CD4-positive, CD25-positive, alpha-beta regulatory T cell (primary cell): ENCODE results near the gene STARD13. TPM values are rescaled to one million over a fixed set of nuclear protein-coding genes. Genes with fewer than 3 reads are reported as not detected.
A peak's percentile ranks its signal among the peaks of the same experiment; 100 is the strongest.

Source experiments
- ATAC-seq, 2 donors: fragments of 150-1000 bp; cut with Tn5 transposase; one replicate each; pipeline ENCODE4 v1.10.0; 2021; ENCODE audit warnings: low read depth in 2 of 2, moderate number of reproducible peaks in 2 of 2, moderate library complexity in 1 of 2
- DNase-seq, 3 donors: peaks; one replicate each; pipeline versions ENCODE4 v3.0.0 to v3.0.0-alpha.2; 2012 to 2022; ENCODE audit warnings: mixed read lengths in 1 of 3
- H3K27ac ChIP-seq: one replicate; pipeline ENCODE4 v1.7.0; 2013; ENCODE audit warnings: mild to moderate bottlenecking, low read length; ENCODE audit not compliant: insufficient read depth, poor library complexity, severe bottlenecking
- H3K27me3 ChIP-seq: one replicate; pipeline ENCODE4 v1.7.0; 2013; ENCODE audit warnings: low read length; ENCODE audit not compliant: control insufficient read depth, insufficient read depth
- H3K36me3 ChIP-seq: one replicate; pipeline ENCODE4 v1.7.0; 2013; ENCODE audit warnings: mild to moderate bottlenecking, low read length, moderate library complexity; ENCODE audit not compliant: control insufficient read depth, insufficient read depth
- H3K4me1 ChIP-seq: 2 replicates; pipeline ENCODE4 v1.7.0; 2013; ENCODE audit warnings: mild to moderate bottlenecking, low read length; ENCODE audit not compliant: insufficient read depth, control insufficient read depth, poor library complexity, severe bottlenecking
- H3K4me3 ChIP-seq: one replicate; pipeline ENCODE4 v1.7.0; 2013; ENCODE audit warnings: low read depth, mild to moderate bottlenecking, low read length, moderate library complexity
- H3K9me3 ChIP-seq, 2 experiments: 1 replicate in 1 of 2; 2 replicates in 1 of 2; pipeline ENCODE4 v1.7.0; 2013; ENCODE audit warnings: low read length in 2 of 2, mild to moderate bottlenecking in 1 of 2, moderate library complexity in 1 of 2; ENCODE audit not compliant: control insufficient read depth in 2 of 2
- H3K27ac Mint-ChIP-seq, 3 donors: one replicate each; pipeline ENCODE4 v1.8.0; 2020 to 2022; ENCODE audit warnings: mild to moderate bottlenecking in 3 of 3, mixed read lengths in 3 of 3, moderate library complexity in 2 of 3
- H3K27me3 Mint-ChIP-seq: one replicate; pipeline ENCODE4 v1.8.0; 2022; ENCODE audit warnings: mild to moderate bottlenecking, mixed read lengths
- H3K36me3 Mint-ChIP-seq: one replicate; pipeline ENCODE4 v1.8.0; 2020; ENCODE audit warnings: mixed read lengths
- H3K4me1 Mint-ChIP-seq, 4 donors: one replicate each; pipeline ENCODE4 v1.8.0; 2020 to 2022; ENCODE audit warnings: mixed read lengths in 4 of 4, mild to moderate bottlenecking in 1 of 4
- H3K4me3 Mint-ChIP-seq, 4 donors: one replicate each; pipeline ENCODE4 v1.8.0; 2020 to 2022; ENCODE audit warnings: mild to moderate bottlenecking in 4 of 4, mixed read lengths in 4 of 4, moderate library complexity in 3 of 4
- H3K9me3 Mint-ChIP-seq, 7 donors: one replicate each; pipeline ENCODE4 v1.8.0; 2020 to 2022; ENCODE audit warnings: mixed read lengths in 7 of 7, mild to moderate bottlenecking in 3 of 7, moderate library complexity in 2 of 7
- polyA plus RNA-seq, 4 donors: library from polyadenylated mRNA; unstranded; fragments of 300-500 nt; fragmentation: Illumina TruSeq; gene quantifications; one replicate each; pipeline ENCODE4 v1.2.3, GENCODE V29; 2021
- total RNA-seq: library from RNA; stranded (reverse); gene quantifications from one replicate; pipeline ENCODE4 v1.2.3, GENCODE V29; 2022

Gene STARD13
- total and polyA plus RNA-seq, 5 donors from 2014 or later = not detected

GRCh38 chr13:33076001-33076992, 209.3 kb downstream of the STARD13 start:
- Mint-ChIP-seq H3K27me3 (peaks cover 18% of the 10 kb centered on the region), H3K36me3 (no peaks in the 10 kb centered on the region), H3K4me3 (no peak overlapping the region), H3K4me1 (no peaks in the 10 kb centered on the region), H3K9me3 (no peaks in the 10 kb centered on the region), H3K27ac (no peak overlapping the region)
- Histone ChIP-seq H3K27me3 (peaks cover 4% of the 10 kb centered on the region), H3K27ac (no peak overlapping the region), H3K4me1 (no peaks in the 10 kb centered on the region), H3K9me3 (no peaks in the 10 kb centered on the region), H3K4me3 (no peak overlapping the region), H3K36me3 (no peaks in the 10 kb centered on the region)
- DNase-seq (no peak), ATAC-seq (no peak)

GRCh38 chr13:33073338-33073737, 212.2 kb downstream of the STARD13 start:
- Histone ChIP-seq H3K27ac (no peak overlapping the region), H3K27me3 (peaks cover 1% of the 10 kb centered on the region), H3K9me3 (no peaks in the 10 kb centered on the region), H3K4me3 (no peak overlapping the region), H3K4me1 (no peaks in the 10 kb centered on the region), H3K36me3 (no peaks in the 10 kb centered on the region)
- peaks cover 0 to 4% (median 0%) of the 10 kb centered on the region in 7 donors for H3K9me3 Mint-ChIP-seq
- no peaks in the 10 kb centered on the region for H3K4me1 Mint-ChIP-seq
- H3K36me3 Mint-ChIP-seq = no peaks in the 10 kb centered on the region
- no peak overlapping the region for H3K4me3 Mint-ChIP-seq
- H3K27me3 Mint-ChIP-seq = peaks cover 7% of the 10 kb centered on the region
- H3K27ac Mint-ChIP-seq = no peak overlapping the region
- DNase-seq (no peak), ATAC-seq (no peak)

GRCh38 chr13:33072759-33073158, 212.8 kb downstream of the STARD13 start:
- Histone ChIP-seq H3K9me3 (no peaks in the 10 kb centered on the region), H3K27me3 (peaks cover 1% of the 10 kb centered on the region), H3K27ac (no peak overlapping the region), H3K4me1 (no peaks in the 10 kb centered on the region), H3K4me3 (no peak overlapping the region), H3K36me3 (no peaks in the 10 kb centered on the region)
- no peak overlapping the region for H3K27ac Mint-ChIP-seq
- DNase-seq (no peak), ATAC-seq (no peak)
- no peaks in the 10 kb centered on the region for H3K36me3 Mint-ChIP-seq
- H3K9me3 Mint-ChIP-seq = peaks cover 0 to 4% (median 0%) of the 10 kb centered on the region in 7 donors
- no peak overlapping the region for H3K4me3 Mint-ChIP-seq
- no peaks in the 10 kb centered on the region for H3K4me1 Mint-ChIP-seq
- peaks cover 4% of the 10 kb centered on the region for H3K27me3 Mint-ChIP-seq

GRCh38 chr13:33072282-33072681, 213.3 kb downstream of the STARD13 start:
- no peak overlapping the region for H3K4me3 ChIP-seq
- H3K9me3 ChIP-seq = no peaks in the 10 kb centered on the region
- ATAC-seq = no peak
- H3K27me3 ChIP-seq = peaks cover 1% of the 10 kb centered on the region
- Mint-ChIP-seq H3K4me3 (no peak overlapping the region), H3K36me3 (no peaks in the 10 kb centered on the region), H3K9me3 (peaks cover 0 to 4% (median 0%) of the 10 kb centered on the region in 7 donors), H3K27me3 (peaks cover 4% of the 10 kb centered on the region), H3K27ac (no peak overlapping the region), H3K4me1 (no peaks in the 10 kb centered on the region)
- no peaks in the 10 kb centered on the region for H3K36me3 ChIP-seq
- no peaks in the 10 kb centered on the region for H3K4me1 ChIP-seq
- no peak for DNase-seq
- H3K27ac ChIP-seq = no peak overlapping the region

- H3K4me3 Mint-ChIP-seq = no peak overlapping the region
- Histone ChIP-seq H3K9me3 (no peaks in the 10 kb centered on the region), H3K4me3 (no peak overlapping the region), H3K27me3 (peaks cover 1% of the 10 kb centered on the region), H3K27ac (no peak overlapping the region), H3K4me1 (no peaks in the 10 kb centered on the region), H3K36me3 (no peaks in the 10 kb centered on the region)
- H3K27me3 Mint-ChIP-seq = no peaks in the 10 kb centered on the region
- no peaks in the 10 kb centered on the region for H3K36me3 Mint-ChIP-seq
- DNase-seq (no peak), ATAC-seq (no peak)
- H3K9me3 Mint-ChIP-seq = peaks cover 0 to 4% (median 0%) of the 10 kb centered on the region in 7 donors
- no peaks in the 10 kb centered on the region for H3K4me1 Mint-ChIP-seq
- H3K27ac Mint-ChIP-seq = no peak overlapping the region
These were observed 214.8 kb downstream of the STARD13 start for GRCh38 chr13:33070713-33071112.

- H3K36me3 Mint-ChIP-seq = no peaks in the 10 kb centered on the region
- no peak overlapping the region for H3K27ac ChIP-seq
- no peaks in the 10 kb centered on the region for H3K9me3 ChIP-seq
- no peak overlapping the region for H3K4me3 Mint-ChIP-seq
- H3K27me3 ChIP-seq = peaks cover 1% of the 10 kb centered on the region
- H3K9me3 Mint-ChIP-seq = peaks cover 0 to 4% (median 0%) of the 10 kb centered on the region in 7 donors
- ATAC-seq (no peak), DNase-seq (peak in 1 of 3 donors; percentile 6)
- no peaks in the 10 kb centered on the region for H3K27me3 Mint-ChIP-seq
- no peaks in the 10 kb centered on the region for H3K4me1 ChIP-seq
- H3K36me3 ChIP-seq = no peaks in the 10 kb centered on the region
- no peaks in the 10 kb centered on the region for H3K4me1 Mint-ChIP-seq
- no peak overlapping the region for H3K4me3 ChIP-seq
- no peak overlapping the region for H3K27ac Mint-ChIP-seq
These were observed 216.2 kb downstream of the STARD13 start for GRCh38 chr13:33069365-33069764.

GRCh38 chr13:33066329-33066728, 219.2 kb downstream of the STARD13 start:
- Mint-ChIP-seq H3K27me3 (no peaks in the 10 kb centered on the region), H3K27ac (no peak overlapping the region)
- ATAC-seq = no peak

GRCh38 chr13:33060815-33061214, 224.7 kb downstream of the STARD13 start:
- Mint-ChIP-seq H3K9me3 (peaks cover 0 to 1% (median 0%) of the 10 kb centered on the region in 7 donors), H3K27me3 (no peaks in the 10 kb centered on the region), H3K27ac (no peak overlapping the region), H3K36me3 (no peaks in the 10 kb centered on the region), H3K4me3 (no peak overlapping the region), H3K4me1 (no peaks in the 10 kb centered on the region)
- DNase-seq (no peak), ATAC-seq (no peak)
- H3K9me3 ChIP-seq = no peaks in the 10 kb centered on the region
- H3K27ac ChIP-seq = no peak overlapping the region
- no peaks in the 10 kb centered on the region for H3K27me3 ChIP-seq
- H3K4me1 ChIP-seq = no peaks in the 10 kb centered on the region
- no peak overlapping the region for H3K4me3 ChIP-seq
- no peaks in the 10 kb centered on the region for H3K36me3 ChIP-seq

More at GRCh38 chr13:33066329-33066728, 219.2 kb downstream of the STARD13 start:
- Mint-ChIP-seq H3K4me1 (no peaks in the 10 kb centered on the region), H3K9me3 (peaks cover 0 to 4% (median 0%) of the 10 kb centered on the region in 7 donors), H3K36me3 (no peaks in the 10 kb centered on the region), H3K4me3 (no peak overlapping the region)
- H3K4me3 ChIP-seq = no peak overlapping the region
- no peak overlapping the region for H3K27ac ChIP-seq
- DNase-seq = no peak
- no peaks in the 10 kb centered on the region for H3K9me3 ChIP-seq
- no peaks in the 10 kb centered on the region for H3K36me3 ChIP-seq
- H3K27me3 ChIP-seq = no peaks in the 10 kb centered on the region
- no peaks in the 10 kb centered on the region for H3K4me1 ChIP-seq
